Measurements from ENCODE around the gene DCBLD2.
A peak's percentile ranks its signal among the peaks of the same experiment; 100 is the strongest.

Gene DCBLD2

GRCh38 chr3:98791341-98792325 is 109.9 kb downstream of the DCBLD2 start:
- Histone ChIP-seq H3K9me3 (no peaks in the 10 kb centered on the region), H3K27ac (no peak overlapping the region), H3K36me3 (peaks cover 0 to 11% (median 4%) of the 10 kb centered on the region in 3 donors), H3K4me1 (peaks cover 0 to 5% (median 1%) of the 10 kb centered on the region in 4 donors), H3K4me3 (no peak overlapping the region), H3K27me3 (no peaks in the 10 kb centered on the region)
- DNase-seq = no peak
- intact Hi-C loops (cut with DNase I; ENCODE audit: low total_unique reads) = no loop called here
- TF ChIP-seq CTCF (IDR thresholded peaks at IDR 0.05) = no peak

GRCh38 chr3:98788651-98789050 is 112.8 kb downstream of the DCBLD2 start:
- Histone ChIP-seq H3K4me1 (peaks cover 0 to 35% (median 29%) of the 10 kb centered on the region in 4 donors), H3K36me3 (no peaks in the 10 kb centered on the region), H3K9me3 (no peaks in the 10 kb centered on the region), H3K4me3 (no peak overlapping the region), H3K27me3 (no peaks in the 10 kb centered on the region), H3K27ac (no peak overlapping the region)
- intact Hi-C loops (cut with DNase I; ENCODE audit: low total_unique reads) = no loop called here
- DNase-seq = no peak
- no peak for TF ChIP-seq CTCF (IDR thresholded peaks at IDR 0.05)

- Histone ChIP-seq H3K27ac (peak overlapping the region in 1 of 2 donors; percentile 77), H3K4me3 (no peak overlapping the region), H3K4me1 (peaks cover 0 to 50% (median 38%) of the 10 kb centered on the region in 4 donors), H3K27me3 (no peaks in the 10 kb centered on the region), H3K9me3 (no peaks in the 10 kb centered on the region), H3K36me3 (no peaks in the 10 kb centered on the region)
- DNase-seq = no peak
- intact Hi-C loops (cut with DNase I; ENCODE audit: low total_unique reads) = no loop called here
- TF ChIP-seq CTCF (IDR thresholded peaks at IDR 0.05) = no peak
Observed at GRCh38 chr3:98787181-98787580, 114.3 kb downstream of the DCBLD2 start.

GRCh38 chr3:98786364-98787006 is 115.0 kb downstream of the DCBLD2 start:
- intact Hi-C loops (cut with DNase I; ENCODE audit: low total_unique reads) = no loop called here
- Histone ChIP-seq H3K4me3 (no peak overlapping the region), H3K9me3 (no peaks in the 10 kb centered on the region), H3K36me3 (no peaks in the 10 kb centered on the region), H3K27me3 (no peaks in the 10 kb centered on the region), H3K27ac (peak overlapping the region; percentile 75 to 77), H3K4me1 (peaks cover 0 to 56% (median 44%) of the 10 kb centered on the region in 4 donors)
- TF ChIP-seq CTCF (IDR thresholded peaks at IDR 0.05) = no peak
- no peak for DNase-seq

- peak overlapping the region; percentile 75 to 77 for H3K27ac ChIP-seq
- no peak for TF ChIP-seq CTCF (IDR thresholded peaks at IDR 0.05)
Observed at GRCh38 chr3:98784666-98785600, 116.6 kb downstream of the DCBLD2 start.

More at GRCh38 chr3:98784666-98785600, 116.6 kb downstream of the DCBLD2 start:
- Histone ChIP-seq H3K9me3 (no peaks in the 10 kb centered on the region), H3K4me3 (no peak overlapping the region), H3K27me3 (no peaks in the 10 kb centered on the region), H3K36me3 (no peaks in the 10 kb centered on the region), H3K4me1 (peaks cover 0 to 72% (median 48%) of the 10 kb centered on the region in 4 donors)
- DNase-seq = no peak
- intact Hi-C loops (cut with DNase I; ENCODE audit: low total_unique reads) = no loop called here

Measured in tibial artery (tissue), 4 donors.